IPS-18c (cell line): Measurements from ENCODE around the gene ARSJ.
"Not testable (repeated sequence)": the region's sequence is repeated elsewhere in the genome, so short reads cannot be mapped to it uniquely, and the experiment has no call there.

ENCODE experiments used
- H3K4me3 ChIP-seq: 2 replicates; pipeline ENCODE4 v1.7.0; 2013; ENCODE audit warnings: low read depth, mild to moderate bottlenecking, low read length, moderate library complexity; ENCODE audit not compliant: insufficient read depth
- H3K9me3 ChIP-seq: one replicate; pipeline ENCODE4 v1.6.1; 2013; ENCODE audit warnings: mild to moderate bottlenecking, low read length, moderate library complexity; ENCODE audit not compliant: control insufficient read depth, insufficient read depth

ARSJ gene

GRCh38 chr4:113979148-113979904 lies at the start of gene ARSJ:
ARSJ (minus strand) TSS chr4:113979647; CDS start chr4:113978834, 813 bp downstream.
- Histone ChIP-seq H3K9me3 (peaks cover 2% of the 10 kb centered on the region), H3K4me3 (peak within 1 kb of the TSS; percentile 85)

- no peaks in the 10 kb centered on the region for H3K9me3 ChIP-seq
- no peak overlapping the region for H3K4me3 ChIP-seq
Measured at GRCh38 chr4:114028071-114028470, 48.6 kb upstream of the ARSJ start.

GRCh38 chr4:114027596-114027995 lies 48.1 kb upstream of the ARSJ start:
- Histone ChIP-seq H3K4me3 (no peak overlapping the region), H3K9me3 (no peaks in the 10 kb centered on the region)

- Histone ChIP-seq H3K4me3 (no peak overlapping the region), H3K9me3 (no peaks in the 10 kb centered on the region)
Measured at GRCh38 chr4:114026447-114026846, 47.0 kb upstream of the ARSJ start.

- Histone ChIP-seq H3K9me3 (no peaks in the 10 kb centered on the region), H3K4me3 (no peak overlapping the region)
Measured at GRCh38 chr4:114025176-114025777, 45.8 kb upstream of the ARSJ start.

GRCh38 chr4:114021451-114021850 lies 42.0 kb upstream of the ARSJ start:
- no peaks in the 10 kb centered on the region for H3K9me3 ChIP-seq
- no peak overlapping the region for H3K4me3 ChIP-seq

- Histone ChIP-seq H3K4me3 (no peak overlapping the region), H3K9me3 (no peaks in the 10 kb centered on the region)
Measured at GRCh38 chr4:114019969-114020358, 40.5 kb upstream of the ARSJ start.

- Histone ChIP-seq H3K4me3 (no peak overlapping the region), H3K9me3 (no peaks in the 10 kb centered on the region)
Measured at GRCh38 chr4:114019276-114019968, 40.0 kb upstream of the ARSJ start.

- no peaks in the 10 kb centered on the region for H3K9me3 ChIP-seq
- H3K4me3 ChIP-seq: no peak overlapping the region
Measured at GRCh38 chr4:114017120-114017917, 37.9 kb upstream of the ARSJ start.

GRCh38 chr4:114015444-114015899 lies 36.0 kb upstream of the ARSJ start:
- Histone ChIP-seq H3K9me3 (no peaks in the 10 kb centered on the region), H3K4me3 (no peak overlapping the region)

- H3K4me3 ChIP-seq, H3K9me3 ChIP-seq: not testable (repeated sequence)
Measured at GRCh38 chr4:114013201-114013600, 33.8 kb upstream of the ARSJ start.

GRCh38 chr4:114012749-114013148 lies 33.3 kb upstream of the ARSJ start:
- no peaks in the 10 kb centered on the region for H3K9me3 ChIP-seq

GRCh38 chr4:114005569-114006442 lies 26.4 kb upstream of the ARSJ start:
- Histone ChIP-seq H3K4me3 (no peak overlapping the region), H3K9me3 (no peaks in the 10 kb centered on the region)

More at GRCh38 chr4:114012749-114013148, 33.3 kb upstream of the ARSJ start:
- H3K4me3 ChIP-seq: no peak overlapping the region

GRCh38 chr4:114004483-114005226 lies 25.2 kb upstream of the ARSJ start:
- H3K9me3 ChIP-seq, H3K4me3 ChIP-seq: not testable (repeated sequence)

GRCh38 chr4:113998531-113998930 lies 19.1 kb upstream of the ARSJ start:
- Histone ChIP-seq H3K4me3 (no peak overlapping the region), H3K9me3 (no peaks in the 10 kb centered on the region)

- Histone ChIP-seq H3K9me3 (no peaks in the 10 kb centered on the region), H3K4me3 (no peak overlapping the region)
Measured at GRCh38 chr4:113998079-113998478, 18.6 kb upstream of the ARSJ start.
